Skeletal muscle tissue (tissue), 4 donors: Measurements from ENCODE around the gene DRC3. TPM values are rescaled to one million over a fixed set of nuclear protein-coding genes. Genes with fewer than 3 reads are reported as not detected.
"Not testable (repeated sequence)": the region's sequence is repeated elsewhere in the genome, so short reads cannot be mapped to it uniquely, and the experiment has no call there.

ENCODE experiments used
- H3K27ac ChIP-seq: one replicate; pipeline ENCODE4 v1.7.0; 2013; ENCODE audit warnings: mild to moderate bottlenecking, low read depth, low read length, inconsistent platforms
- H3K27me3 ChIP-seq, 3 donors: one replicate each; pipeline ENCODE4 v1.7.0; 2013; ENCODE audit warnings: low read length in 3 of 3; ENCODE audit not compliant: control insufficient read depth in 3 of 3, insufficient read depth in 3 of 3
- H3K36me3 ChIP-seq, 3 donors: one replicate each; pipeline ENCODE4 v1.7.0; 2013; ENCODE audit warnings: low read length in 3 of 3; ENCODE audit not compliant: control insufficient read depth in 3 of 3, insufficient read depth in 3 of 3
- H3K4me1 ChIP-seq, 3 donors: one replicate each; pipeline ENCODE4 v1.7.0; 2013; ENCODE audit warnings: low read length in 3 of 3, mild to moderate bottlenecking in 3 of 3; ENCODE audit not compliant: control insufficient read depth in 3 of 3, insufficient read depth in 3 of 3
- H3K4me3 ChIP-seq, 3 donors: one replicate each; pipeline ENCODE4 v1.7.0; 2013; ENCODE audit warnings: low read length in 3 of 3
- H3K9ac ChIP-seq, 3 donors: one replicate each; pipeline ENCODE4 v1.7.0; 2013; ENCODE audit warnings: low read length in 3 of 3, mild to moderate bottlenecking in 3 of 3, moderate library complexity in 2 of 3, low read depth in 1 of 3
- H3K9me3 ChIP-seq, 3 donors: one replicate each; pipeline ENCODE4 v1.7.0; 2013; ENCODE audit warnings: low read length in 3 of 3; ENCODE audit not compliant: control insufficient read depth in 3 of 3
- total RNA-seq: library from RNA; depleted of rRNA; stranded (reverse); fragments of >200 nt; gene quantifications from one replicate; pipeline ENCODE4 v1.2.3, GENCODE V29; 2014
- donor health status: Osteomylitis.

Gene DRC3
- total RNA-seq, 1 donor from 2014 or later: 1.0 TPM

GRCh38 chr17:17933775-17934174 lies 38.9 kb upstream of the DRC3 start:
- H3K4me1 ChIP-seq: peaks cover 23 to 51% (median 32%) of the 10 kb centered on the region in 3 donors
- H3K9me3 ChIP-seq: no peaks in the 10 kb centered on the region
- H3K9ac ChIP-seq: no peak overlapping the region
- H3K27ac ChIP-seq: no peak overlapping the region
- H3K4me3 ChIP-seq: no peak overlapping the region
- no peaks in the 10 kb centered on the region for H3K27me3 ChIP-seq
- no peaks in the 10 kb centered on the region for H3K36me3 ChIP-seq

GRCh38 chr17:17934214-17934613 lies 38.4 kb upstream of the DRC3 start:
- no peak overlapping the region for H3K27ac ChIP-seq
- no peaks in the 10 kb centered on the region for H3K9me3 ChIP-seq
- no peak overlapping the region for H3K9ac ChIP-seq
- no peaks in the 10 kb centered on the region for H3K36me3 ChIP-seq
- no peaks in the 10 kb centered on the region for H3K27me3 ChIP-seq
- H3K4me1 ChIP-seq: peaks cover 20 to 51% (median 28%) of the 10 kb centered on the region in 3 donors
- no peak overlapping the region for H3K4me3 ChIP-seq

GRCh38 chr17:17934806-17935205 lies 37.9 kb upstream of the DRC3 start:
- Histone ChIP-seq H3K4me3 (no peak overlapping the region), H3K36me3 (no peaks in the 10 kb centered on the region), H3K9ac (no peak overlapping the region), H3K9me3 (no peaks in the 10 kb centered on the region), H3K27me3 (no peaks in the 10 kb centered on the region), H3K4me1 (peaks cover 16 to 51% (median 28%) of the 10 kb centered on the region in 3 donors), H3K27ac (no peak overlapping the region)

- H3K4me1 ChIP-seq: peaks cover 22 to 55% (median 33%) of the 10 kb centered on the region in 3 donors
- H3K9ac ChIP-seq: peak overlapping the region in 1 of 3 donors; percentile 44
- H3K27me3 ChIP-seq: no peaks in the 10 kb centered on the region
- H3K36me3 ChIP-seq: no peaks in the 10 kb centered on the region
- H3K27ac ChIP-seq: no peak overlapping the region
- no peak overlapping the region for H3K4me3 ChIP-seq
- H3K9me3 ChIP-seq: no peaks in the 10 kb centered on the region
Measured at GRCh38 chr17:17935321-17936271, 37.1 kb upstream of the DRC3 start.

GRCh38 chr17:17937201-17937853 lies 35.3 kb upstream of the DRC3 start:
- Histone ChIP-seq H3K4me3 (no peak overlapping the region), H3K36me3 (no peaks in the 10 kb centered on the region), H3K9ac (no peak overlapping the region), H3K27ac (no peak overlapping the region), H3K9me3 (no peaks in the 10 kb centered on the region), H3K27me3 (no peaks in the 10 kb centered on the region), H3K4me1 (peaks cover 23 to 71% (median 41%) of the 10 kb centered on the region in 3 donors)

- no peak overlapping the region for H3K27ac ChIP-seq
- peaks cover 24 to 77% (median 46%) of the 10 kb centered on the region in 3 donors for H3K4me1 ChIP-seq
Measured at GRCh38 chr17:17937958-17938357, 34.7 kb upstream of the DRC3 start.

GRCh38 chr17:17938388-17939107 lies 34.1 kb upstream of the DRC3 start:
- Histone ChIP-seq H3K9me3 (no peaks in the 10 kb centered on the region), H3K4me1 (peaks cover 30 to 79% (median 52%) of the 10 kb centered on the region in 3 donors), H3K27ac (no peak overlapping the region), H3K36me3 (no peaks in the 10 kb centered on the region), H3K27me3 (no peaks in the 10 kb centered on the region), H3K4me3 (no peak overlapping the region), H3K9ac (no peak overlapping the region)

More at GRCh38 chr17:17937958-17938357, 34.7 kb upstream of the DRC3 start:
- Histone ChIP-seq H3K4me3 (no peak overlapping the region), H3K27me3 (no peaks in the 10 kb centered on the region), H3K9ac (no peak overlapping the region), H3K36me3 (no peaks in the 10 kb centered on the region), H3K9me3 (no peaks in the 10 kb centered on the region)

GRCh38 chr17:17939941-17940340 lies 32.7 kb upstream of the DRC3 start:
- not testable (repeated sequence) for H3K27me3 ChIP-seq, H3K36me3 ChIP-seq, H3K4me3 ChIP-seq, H3K9me3 ChIP-seq, H3K9ac ChIP-seq, H3K27ac ChIP-seq
- H3K4me1 ChIP-seq: peaks cover 43 to 87% (median 59%) of the 10 kb centered on the region in 3 donors

- Histone ChIP-seq H3K4me3 (no peak overlapping the region), H3K27me3 (no peaks in the 10 kb centered on the region), H3K4me1 (peaks cover 46 to 86% (median 57%) of the 10 kb centered on the region in 3 donors), H3K36me3 (peaks cover 0 to 2% (median 0%) of the 10 kb centered on the region in 3 donors), H3K9ac (peak overlapping the region in 2 of 3 donors; percentile 22 to 47), H3K9me3 (no peaks in the 10 kb centered on the region), H3K27ac (no peak overlapping the region)
Measured at GRCh38 chr17:17940441-17940911, 32.2 kb upstream of the DRC3 start.
